ENCODE measurements around the gene USP32.
"Not testable (repeated sequence)": the region's sequence is repeated elsewhere in the genome, so short reads cannot be mapped to it uniquely, and the experiment has no call there.

The USP32 gene

DNA sequence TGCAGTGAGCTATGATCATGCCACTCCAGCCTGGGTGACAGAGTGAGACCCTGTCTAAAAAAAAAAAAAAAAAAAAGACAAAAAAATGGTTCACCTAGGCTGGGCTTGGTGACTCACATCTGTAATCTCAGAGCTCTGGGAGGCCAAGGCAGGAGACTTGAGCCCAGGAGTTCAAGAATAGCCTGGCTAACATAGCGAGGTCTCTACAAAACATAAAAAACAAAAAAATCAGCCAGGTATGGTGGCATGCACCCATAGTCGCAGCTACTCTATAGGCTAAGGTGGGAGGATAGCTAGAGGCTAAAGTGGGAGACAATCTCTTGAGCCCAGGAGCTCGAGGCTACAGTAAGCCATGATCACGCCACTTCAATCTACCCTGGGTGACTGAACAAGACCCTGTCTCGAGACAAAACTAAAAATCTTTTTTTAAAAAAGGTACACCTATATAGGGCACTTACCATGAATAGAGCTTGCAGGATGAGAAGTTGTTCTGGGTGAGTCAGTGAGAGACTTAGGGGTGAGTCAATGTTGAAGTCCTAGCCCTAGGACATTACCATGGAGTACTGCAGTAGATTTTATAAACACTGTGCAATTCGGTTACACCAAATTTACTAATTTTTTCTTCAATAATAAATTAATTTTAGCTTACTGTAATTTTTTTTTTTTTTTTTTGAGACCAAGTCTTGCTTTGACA lies 19.0 kb downstream of the USP32 start:
- no peak for DNase-seq (ENCODE audit: low read depth in 2 of 3, low spot score in 1 of 3)

DNA sequence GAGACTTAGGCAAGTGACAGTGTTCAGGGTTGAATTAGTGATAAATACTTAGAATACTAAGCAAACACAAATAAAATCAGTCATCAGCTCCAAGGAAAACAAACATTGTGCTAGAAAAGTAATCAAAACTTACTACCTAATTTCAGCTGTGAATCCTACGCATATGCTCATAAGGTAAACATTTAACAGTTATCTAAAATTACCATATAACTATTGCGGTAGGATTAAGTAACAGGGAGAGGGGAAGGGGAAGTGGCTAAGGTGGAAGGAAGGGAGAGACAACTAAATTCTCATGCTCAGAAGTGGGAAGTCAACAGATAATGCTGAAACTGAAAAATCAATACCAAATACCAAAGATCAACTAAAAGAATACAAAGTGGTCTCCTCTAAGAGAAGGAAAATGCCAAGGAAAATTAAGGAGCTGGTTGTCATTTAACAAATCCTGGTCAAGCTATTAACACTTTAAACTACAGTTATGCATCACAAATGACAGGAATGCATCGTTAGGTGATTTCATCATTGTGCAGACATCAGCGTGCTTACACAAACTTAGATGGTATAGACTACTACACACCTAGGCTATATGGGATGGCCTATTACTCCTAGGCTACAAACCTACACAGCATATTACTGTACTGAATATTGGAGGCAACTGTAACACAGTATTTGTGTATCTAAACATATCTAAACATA lies 20.0 kb downstream of the USP32 start:
- DNase-seq (ENCODE audit: low read depth in 2 of 3, low spot score in 1 of 3) = no peak

DNA sequence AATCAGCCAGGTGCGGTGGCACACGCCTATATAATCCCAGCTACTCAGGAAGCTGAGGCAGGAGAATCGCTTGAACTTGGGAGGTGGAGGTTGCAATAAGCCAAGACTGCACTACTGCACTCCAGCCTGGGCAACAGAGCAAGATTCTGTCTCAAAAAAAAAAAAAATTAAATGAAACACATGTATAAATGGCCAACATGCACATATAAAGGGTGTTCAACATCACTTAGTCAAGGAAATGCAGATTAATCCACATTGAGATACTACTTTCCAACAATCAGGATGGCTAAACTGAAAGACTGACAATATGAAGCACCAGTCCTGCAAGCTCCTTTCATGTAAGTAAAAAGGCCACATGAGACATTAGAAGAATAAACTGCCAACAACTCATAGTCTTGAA lies 20.5 kb downstream of the USP32 start:
- DNase-seq (ENCODE audit: low read depth in 2 of 3, low spot score in 1 of 3) = no peak

DNA sequence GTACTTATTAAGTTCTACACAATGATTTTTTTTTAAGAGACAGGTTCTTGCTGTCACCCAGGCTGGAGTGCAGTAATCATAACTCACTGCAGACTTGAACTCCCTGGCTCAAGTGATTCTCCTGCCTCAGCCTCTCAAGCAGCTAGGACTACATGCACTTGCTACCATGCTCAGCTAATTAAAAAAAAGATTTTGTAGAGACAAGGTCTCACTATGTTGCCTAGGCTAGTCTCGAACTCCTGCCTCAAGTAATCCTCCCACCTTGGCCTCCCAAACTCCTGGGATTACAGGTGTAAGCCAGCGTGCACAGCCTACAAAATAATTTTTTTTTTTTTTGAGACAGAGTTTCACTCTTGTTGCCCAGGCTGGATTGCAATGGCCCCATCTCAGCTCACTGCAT lies 22.2 kb downstream of the USP32 start:
- DNase-seq (ENCODE audit: low read depth in 2 of 3, low spot score in 1 of 3) = no peak

DNA sequence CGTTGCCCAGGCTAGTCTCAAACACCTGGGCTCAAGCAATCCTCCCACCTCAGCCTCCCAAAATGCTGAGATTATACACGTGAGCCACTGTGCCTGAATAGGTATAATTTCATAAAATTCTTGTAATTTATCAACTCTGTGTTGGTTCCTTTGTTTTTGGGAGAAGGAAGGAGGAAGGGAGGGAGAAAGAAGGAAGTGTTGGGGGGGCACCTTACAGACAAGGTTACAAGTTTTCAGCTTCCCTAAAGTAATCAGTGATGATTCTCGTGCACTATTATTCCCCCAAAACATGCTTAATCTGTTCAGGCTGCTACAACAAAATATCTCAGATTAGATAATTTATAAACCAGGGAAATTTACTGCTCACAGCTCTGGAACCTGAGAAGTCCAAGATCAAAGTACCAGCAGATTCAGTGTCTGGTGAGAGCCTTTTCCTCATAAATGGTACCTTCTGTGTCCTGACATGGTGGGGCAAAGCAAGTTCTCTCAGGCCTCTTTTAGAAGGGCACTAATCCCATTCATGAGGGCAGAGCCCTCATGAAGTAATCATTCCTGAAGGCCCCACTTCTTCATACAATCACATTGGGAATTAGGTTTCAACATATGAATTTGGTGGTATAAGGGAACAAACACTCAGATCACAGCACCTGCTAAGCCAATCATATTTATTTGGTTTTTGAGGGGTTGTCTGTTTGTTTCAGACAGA lies 28.1 kb downstream of the USP32 start:
- DNase-seq (ENCODE audit: low read depth in 2 of 3, low spot score in 1 of 3) = no peak

DNA sequence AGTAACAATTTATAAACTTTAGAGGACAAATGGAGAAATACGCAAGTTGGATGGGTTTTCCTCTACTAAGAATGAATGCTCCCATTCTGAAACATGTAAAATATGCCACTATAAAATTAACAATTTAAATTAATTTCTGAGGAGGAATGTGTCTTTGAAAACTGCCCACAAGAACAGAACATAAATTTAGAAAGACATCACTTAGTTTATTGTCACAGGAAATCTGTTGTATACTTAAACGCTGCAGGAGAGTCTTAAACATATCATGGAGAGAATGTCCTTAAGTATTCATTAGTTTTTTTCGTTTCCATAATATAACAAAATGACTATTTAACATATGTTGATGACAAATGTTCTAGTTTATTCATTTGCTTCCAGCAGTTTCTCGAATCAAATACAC lies 29.6 kb downstream of the USP32 start:
- no peak for DNase-seq (ENCODE audit: low read depth in 2 of 3, low spot score in 1 of 3)

DNA sequence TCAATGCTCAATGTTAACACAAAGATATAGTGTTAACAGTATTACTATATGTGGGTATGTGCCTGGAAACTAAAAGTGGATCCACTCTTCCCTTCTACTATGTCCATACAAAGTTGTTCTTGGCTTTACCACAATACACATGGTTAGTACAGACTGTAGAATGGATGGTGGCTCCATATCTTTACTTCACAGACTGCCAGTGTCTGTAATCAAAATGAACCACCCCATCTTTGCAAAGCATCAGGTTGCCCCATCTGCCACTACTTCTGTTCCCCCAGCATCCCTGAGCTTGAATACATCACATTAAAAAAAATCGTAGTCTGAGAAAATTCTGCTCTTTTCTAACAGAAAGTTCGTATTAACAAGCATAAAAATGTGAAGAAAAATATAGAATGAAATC lies 30.0 kb downstream of the USP32 start:
- DNase-seq (ENCODE audit: low read depth in 2 of 3, low spot score in 1 of 3) = no peak

DNA sequence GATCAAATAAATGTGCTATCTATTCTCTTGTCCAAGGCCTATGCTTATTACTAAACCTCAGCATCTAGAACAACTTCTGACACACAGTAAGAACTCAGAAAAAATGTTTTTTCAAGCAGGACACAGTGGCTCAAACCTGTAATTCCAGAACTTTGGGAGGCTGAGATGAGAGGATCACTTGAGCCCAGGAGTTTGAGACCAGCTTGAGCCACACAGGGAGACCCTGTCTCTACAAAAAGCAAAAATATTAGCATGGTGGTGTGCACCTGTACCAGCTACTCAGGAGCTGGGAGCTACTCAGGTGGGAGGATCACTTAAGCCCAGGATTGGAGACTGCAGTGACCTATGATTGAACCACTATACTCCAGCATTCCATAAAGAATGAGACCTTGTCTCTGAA lies 32.5 kb downstream of the USP32 start:
- no peak for DNase-seq (ENCODE audit: low read depth in 2 of 3, low spot score in 1 of 3)

DNA sequence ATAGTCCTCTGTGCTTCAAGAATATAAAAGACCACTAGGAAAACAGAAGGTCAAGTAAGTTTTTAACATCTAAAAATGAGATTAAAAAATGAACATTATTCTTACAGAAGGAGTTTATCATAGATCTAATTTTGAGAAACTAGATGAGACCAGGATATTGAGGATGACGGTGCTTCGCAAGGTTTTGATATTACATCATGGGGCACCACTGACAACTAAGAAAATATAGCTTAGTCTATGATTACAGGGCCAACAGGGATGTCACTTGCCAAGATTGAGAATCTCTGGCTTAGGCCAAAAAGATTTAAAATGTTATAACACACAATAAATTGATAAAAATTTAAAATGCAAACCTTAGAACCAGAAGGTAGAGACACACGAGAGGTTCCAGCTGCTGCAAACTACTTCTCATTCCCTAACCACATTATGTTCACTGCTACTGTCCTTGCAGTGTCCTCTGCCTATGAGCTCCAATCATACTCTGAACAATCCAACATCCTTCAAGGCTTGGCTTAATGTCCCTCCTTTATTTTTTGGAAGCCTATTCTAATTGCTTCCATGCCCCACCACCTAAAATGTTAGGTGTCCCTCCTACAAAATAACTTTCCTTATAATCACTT lies 33.2 kb downstream of the USP32 start:
- no peak for DNase-seq (ENCODE audit: low read depth in 2 of 3, low spot score in 1 of 3)

DNA sequence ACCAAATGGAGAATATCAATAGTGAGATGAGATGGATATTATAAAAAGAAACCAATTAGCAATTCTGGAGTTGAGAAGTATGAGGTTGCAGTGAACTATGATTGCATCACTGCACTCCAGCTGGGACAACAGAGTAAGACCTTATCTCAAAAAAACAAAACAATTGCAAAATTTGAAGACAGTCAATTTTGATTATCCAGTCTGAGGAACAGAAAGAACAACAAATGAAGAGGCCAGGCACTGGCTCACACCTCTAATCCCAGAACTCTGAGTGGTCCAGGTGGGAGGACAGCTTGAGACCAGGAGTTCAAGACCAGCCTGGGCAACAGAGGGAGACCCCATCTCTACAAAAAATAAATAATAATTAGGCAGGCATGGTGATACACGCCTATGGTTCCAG lies 35.0 kb downstream of the USP32 start:
- no peak for DNase-seq (ENCODE audit: low read depth in 2 of 3, low spot score in 1 of 3)

DNA sequence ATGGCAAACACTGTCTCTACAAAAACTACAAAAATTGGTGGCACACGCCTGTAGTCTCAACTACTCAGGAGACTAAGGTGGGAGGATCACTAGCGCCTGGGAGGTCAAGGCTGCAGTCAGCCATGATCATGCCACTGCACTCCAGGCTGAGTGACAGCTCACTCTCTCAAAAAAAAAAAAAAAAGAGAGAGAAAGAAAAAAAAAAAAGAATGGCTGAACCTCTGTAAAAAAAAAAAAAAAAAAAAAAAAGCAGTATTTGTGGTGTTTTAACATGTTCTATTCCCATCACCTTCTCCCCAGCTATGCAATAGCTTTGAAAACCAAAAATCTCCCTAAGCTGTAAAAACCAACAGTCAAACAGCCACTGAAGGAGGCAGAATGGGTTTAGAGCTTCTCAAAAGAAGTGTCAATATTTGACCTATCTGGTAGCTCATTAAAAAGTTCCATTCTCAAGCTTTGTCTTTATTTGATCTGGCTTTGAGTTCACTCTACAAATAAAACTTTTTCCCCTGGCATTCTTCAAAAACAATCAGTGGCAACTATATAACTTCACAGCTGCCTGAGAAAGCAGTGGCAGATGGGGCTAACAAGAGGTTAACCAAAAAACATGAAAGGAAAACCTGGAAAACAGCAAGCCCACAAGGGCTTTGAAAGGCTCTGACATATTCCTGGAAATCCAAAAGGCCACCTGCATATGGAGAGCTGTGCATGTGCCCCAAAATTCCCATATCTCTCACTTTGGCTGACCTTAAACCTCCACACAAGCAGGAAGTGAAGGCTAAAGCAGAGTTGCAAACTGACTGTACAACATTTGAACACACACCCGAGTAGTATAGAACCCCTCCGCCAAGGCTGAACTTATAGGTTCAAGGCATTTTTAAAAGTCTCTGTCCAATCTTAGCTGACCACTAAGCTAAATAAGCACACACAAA lies 36.0 kb downstream of the USP32 start:
- no peak for DNase-seq (ENCODE audit: low read depth in 2 of 3, low spot score in 1 of 3)

DNA sequence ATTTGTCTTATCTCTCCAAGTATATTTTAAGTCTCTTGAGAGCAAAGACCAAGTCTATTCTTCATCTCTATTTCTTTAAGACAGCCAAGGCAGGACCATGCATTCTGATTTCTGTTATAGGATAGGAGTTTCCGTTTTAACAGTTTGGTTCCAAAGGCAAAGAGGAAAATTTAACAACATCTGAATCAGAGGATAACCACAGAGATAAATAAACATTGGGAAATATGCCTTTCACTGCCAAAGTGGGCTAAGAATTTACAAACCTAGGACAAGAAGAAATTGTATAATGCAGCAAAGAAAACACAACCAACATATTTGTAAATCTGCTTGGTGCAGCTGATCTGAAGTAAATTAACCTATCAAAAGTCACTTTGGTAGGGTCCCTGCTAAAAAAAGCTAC lies 37.7 kb downstream of the USP32 start:
- no peak for DNase-seq (ENCODE audit: low read depth in 2 of 3, low spot score in 1 of 3)

DNA sequence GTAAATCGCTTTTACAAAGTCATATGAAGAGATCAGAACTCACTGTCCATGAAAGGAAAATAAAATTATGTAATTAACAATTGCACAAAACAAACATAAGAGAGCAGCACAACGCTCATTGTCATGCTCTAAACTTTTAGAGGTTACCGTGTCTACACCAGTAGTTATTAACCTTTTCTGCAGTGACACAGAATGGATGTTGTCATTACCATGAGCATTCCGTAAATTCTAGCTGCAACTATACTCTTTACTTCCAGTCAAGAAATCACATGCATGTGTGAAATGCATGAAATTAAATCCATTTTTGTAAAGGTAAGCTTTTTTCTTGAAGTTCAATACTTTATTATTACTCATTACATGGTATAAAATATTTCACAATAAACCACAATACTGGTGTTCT lies 38.2 kb downstream of the USP32 start:
- DNase-seq (ENCODE audit: low read depth in 2 of 3, low spot score in 1 of 3) = no peak

DNA sequence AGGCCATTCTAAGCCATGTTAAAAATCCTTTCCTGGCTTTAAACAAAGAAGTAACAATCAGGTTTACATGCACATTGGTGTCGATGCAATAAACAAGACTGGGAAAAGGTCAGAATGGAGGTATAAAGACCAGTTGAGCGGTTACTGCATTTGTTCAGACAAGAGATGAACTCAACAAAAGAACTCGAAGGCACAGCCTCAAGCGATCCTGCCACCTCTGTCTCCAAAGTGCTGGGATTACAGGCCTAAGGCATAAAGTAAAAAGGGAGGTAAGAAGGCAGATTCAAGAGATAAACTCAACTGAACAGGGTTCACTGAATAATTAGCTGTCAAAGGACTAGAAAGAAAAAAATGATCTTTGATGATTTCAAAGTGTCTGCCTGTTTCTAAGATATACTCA lies 39.4 kb downstream of the USP32 start:
- no peak for DNase-seq (ENCODE audit: low read depth in 2 of 3, low spot score in 1 of 3)

DNA sequence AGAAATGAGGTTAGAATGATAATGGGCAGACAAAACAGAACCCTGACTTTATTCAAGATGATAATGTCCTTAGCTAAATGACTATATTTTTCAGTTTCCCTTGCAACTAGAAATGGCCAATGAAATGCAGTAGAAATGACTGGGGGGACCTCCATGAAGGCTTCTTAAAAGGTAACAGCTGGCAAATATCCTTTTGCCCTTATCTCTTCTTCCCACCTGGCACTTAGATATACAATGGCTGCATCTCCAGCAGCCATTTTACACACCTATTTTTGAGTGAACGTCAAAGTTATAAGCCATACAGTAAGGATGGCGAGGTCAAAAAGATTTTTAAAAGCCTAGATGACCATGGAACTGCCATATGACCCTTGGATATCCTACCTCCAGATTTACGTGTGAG lies 39.9 kb downstream of the USP32 start:
- no peak for DNase-seq (ENCODE audit: low read depth in 2 of 3, low spot score in 1 of 3)

DNA sequence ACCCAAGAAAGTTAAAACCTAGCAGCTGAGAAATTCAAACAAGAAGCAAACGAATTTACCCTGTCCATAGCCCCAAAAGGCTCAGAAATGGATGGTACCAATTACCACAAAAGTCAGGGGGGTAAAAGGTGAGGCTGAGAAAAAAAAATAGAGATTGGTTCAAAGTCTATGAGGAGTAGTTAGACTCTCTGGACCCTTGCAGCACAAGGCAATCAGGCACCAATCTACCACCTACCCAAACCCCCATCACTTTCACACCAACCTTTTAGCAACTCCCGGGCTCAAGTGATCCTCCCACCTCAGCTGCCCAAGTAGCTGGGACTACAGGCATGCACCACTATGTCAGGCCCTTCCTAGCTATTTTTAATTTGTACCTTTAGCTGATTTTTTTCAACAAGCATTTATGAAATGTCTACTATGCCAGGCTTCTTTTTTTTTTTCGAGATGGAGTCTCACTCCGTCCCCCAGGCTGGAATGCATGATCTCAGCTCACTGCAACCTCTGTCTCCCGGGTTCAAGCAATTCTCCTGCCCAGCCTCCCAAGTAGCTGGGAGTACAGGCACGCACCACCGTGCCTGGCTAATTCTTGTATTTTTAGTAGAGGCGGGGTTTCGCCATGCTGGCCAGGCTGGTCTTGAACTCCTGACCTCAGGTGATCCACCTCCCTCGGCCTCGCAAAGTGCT lies 40.8 kb downstream of the USP32 start:
- DNase-seq (ENCODE audit: low read depth in 2 of 3, low spot score in 1 of 3) = no peak

DNA sequence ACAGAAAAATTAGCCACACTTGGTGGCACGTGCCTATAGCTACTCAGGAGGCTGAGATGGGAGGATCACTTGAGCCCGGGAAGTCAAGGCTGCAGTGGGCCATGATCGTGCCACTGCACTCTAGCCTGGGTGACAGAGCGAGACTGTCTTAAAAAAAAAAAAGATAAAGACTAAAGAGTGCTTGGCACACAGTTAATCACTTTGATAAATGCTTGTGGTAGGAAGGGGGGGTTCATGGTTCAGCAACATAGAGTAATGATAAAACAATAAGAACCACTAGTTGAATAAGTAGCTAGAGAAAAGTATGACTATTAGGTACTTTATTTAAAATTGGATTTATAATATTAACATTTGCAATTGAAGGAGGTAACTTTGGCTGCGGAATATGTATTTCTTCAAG lies 43.3 kb downstream of the USP32 start:
- DNase-seq (ENCODE audit: low read depth in 2 of 3, low spot score in 1 of 3) = no peak

DNA sequence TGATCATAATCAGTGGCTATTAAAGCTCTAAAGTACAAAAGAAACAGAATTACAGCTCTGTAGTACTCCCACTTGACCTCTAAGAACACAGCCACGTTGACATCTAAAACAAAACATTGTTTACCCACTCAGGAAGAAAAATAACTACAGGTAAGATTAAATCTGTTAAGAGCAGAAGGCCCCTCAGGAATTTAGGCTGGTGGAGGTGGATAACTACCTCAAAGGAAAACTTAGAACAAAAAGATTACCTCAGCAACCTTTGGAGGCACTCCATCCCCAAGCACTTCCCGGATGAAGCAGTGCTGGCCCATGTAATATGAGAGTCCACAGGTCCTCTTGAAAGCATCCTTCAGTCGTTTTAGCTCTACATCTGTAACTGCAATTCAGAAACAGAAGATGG lies 46.7 kb downstream of the USP32 start:
- DNase-seq (ENCODE audit: low read depth in 2 of 3, low spot score in 1 of 3) = no peak

DNA sequence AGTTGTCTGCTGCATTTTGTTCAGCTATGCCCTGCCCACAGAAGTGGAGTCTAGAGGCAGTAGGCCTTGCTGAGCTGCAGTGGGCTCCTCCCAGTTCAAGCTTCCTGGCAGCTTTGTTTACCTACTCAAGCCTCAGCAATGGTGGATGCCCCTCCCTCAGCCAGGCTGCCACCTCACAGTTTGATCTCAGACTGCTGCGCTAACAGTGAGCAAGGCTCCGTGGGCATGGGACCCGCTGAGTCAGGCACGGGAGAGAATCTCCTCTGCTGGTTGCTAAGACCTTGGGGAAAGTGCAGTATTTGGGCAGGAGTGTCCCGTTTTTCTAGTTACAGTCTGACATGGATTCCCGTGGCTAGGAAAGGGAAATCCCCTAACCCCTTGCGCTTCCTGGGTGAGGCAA lies 49.4 kb downstream of the USP32 start:
- not testable (repeated sequence) for DNase-seq (ENCODE audit: low read depth in 2 of 3, low spot score in 1 of 3)

DNA sequence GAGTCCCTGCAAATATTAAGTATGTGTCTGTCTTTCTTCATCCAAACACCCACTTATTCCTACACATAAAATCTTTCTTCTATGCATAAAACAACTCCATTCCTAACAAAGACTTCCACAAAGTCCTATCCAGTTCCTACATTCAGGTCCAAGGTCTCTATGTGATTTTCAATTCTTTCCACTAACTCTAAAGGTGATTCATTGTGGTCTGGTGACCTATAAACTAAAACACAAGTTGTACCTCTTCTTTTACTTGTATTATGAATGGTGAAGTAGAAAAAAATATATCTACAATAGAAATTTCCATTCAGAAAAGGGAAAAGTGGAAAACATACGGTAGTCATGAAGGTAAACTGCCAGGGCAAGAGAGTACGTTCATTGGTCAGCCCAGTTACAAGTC lies 56.6 kb downstream of the USP32 start:
- DNase-seq (ENCODE audit: low read depth in 2 of 3, low spot score in 1 of 3) = no peak
